ENCODE data around the gene RNF31. TPM values are rescaled to one million over a fixed set of nuclear protein-coding genes. Genes with fewer than 3 reads are reported as not detected.

Gene RNF31
- total and polyA plus RNA-seq, 2 of the 13 experiments (the other 11 are each of a cell fraction or from before 2014, with no cell fraction given), result 48.2 to 86.8 TPM

- TF ChIP-seq IRF1 (CRISPR knock-in tag; IDR thresholded peaks at IDR 0.05; ENCODE audit: low read depth), result no peak
- peak; percentile 63 for TF ChIP-seq POLR2AphosphoS5 (IDR thresholded peaks at IDR 0.05; ENCODE audit: low read depth, low read length)
- TF ChIP-seq TSC22D2 (CRISPR knock-in tag; IDR thresholded peaks at IDR 0.05; ENCODE audit: borderline replicate concordance), result no peak
- TF ChIP-seq ZBTB34 (CRISPR knock-in tag; IDR thresholded peaks at IDR 0.05), result no peak
- no peak for TF ChIP-seq CCAR2 (optimal IDR thresholded peaks at IDR 0.05; ENCODE audit: low read depth, low read length)
- peak; percentile 77 for TF ChIP-seq AKAP8 (CRISPR knock-in tag; IDR thresholded peaks at IDR 0.05)
- TF ChIP-seq ZNF383 (CRISPR knock-in tag; IDR thresholded peaks at IDR 0.05; ENCODE audit: borderline replicate concordance), result no peak
- no peak for TF ChIP-seq U2AF1 (optimal IDR thresholded peaks at IDR 0.05; ENCODE audit: low read depth, low read length)
- no peak for TF ChIP-seq HNF4A (CRISPR knock-in tag; IDR thresholded peaks at IDR 0.05)
- no peak for TF ChIP-seq NPAS2 (CRISPR knock-in tag; IDR thresholded peaks at IDR 0.05; ENCODE audit: borderline replicate concordance)
- TF ChIP-seq TARDBP (CRISPR knock-in tag; IDR thresholded peaks at IDR 0.05), result 0 out of 2 replicates have a peak, but pooled peaks have one; percentile 34
- no peak for TF ChIP-seq ZKSCAN1 (IDR thresholded peaks at IDR 0.05; ENCODE audit: low read length)
- TF ChIP-seq CENPT (CRISPR knock-in tag; IDR thresholded peaks at IDR 0.05; ENCODE audit: low read depth), result peak; percentile 56; the same call in 1 of the 2 replicates
- TF ChIP-seq CERS6 (CRISPR knock-in tag; IDR thresholded peaks at IDR 0.05), result no peak
- TF ChIP-seq DDIT3 (CRISPR knock-in tag; IDR thresholded peaks at IDR 0.05), result no peak
- TF ChIP-seq REL (CRISPR knock-in tag; conservative IDR thresholded peaks at IDR 0.05), result no peak
- no peak for TF ChIP-seq FOXA3 (CRISPR knock-in tag; IDR thresholded peaks at IDR 0.05)
- TF ChIP-seq UBTF (CRISPR knock-in tag; IDR thresholded peaks at IDR 0.05), result peak; percentile 57
- TF ChIP-seq ZNF687 (CRISPR knock-in tag; IDR thresholded peaks at IDR 0.05), result no peak
Measured at GRCh38 chr14:24137529-24138395, 9.5 kb upstream of the RNF31 start (continued).

Data from HepG2 (cell line).